Measurements from ENCODE around the gene F11.
"Not testable (repeated sequence)": the region's sequence is repeated elsewhere in the genome, so short reads cannot be mapped to it uniquely, and the experiment has no call there.

Gene F11

DNA sequence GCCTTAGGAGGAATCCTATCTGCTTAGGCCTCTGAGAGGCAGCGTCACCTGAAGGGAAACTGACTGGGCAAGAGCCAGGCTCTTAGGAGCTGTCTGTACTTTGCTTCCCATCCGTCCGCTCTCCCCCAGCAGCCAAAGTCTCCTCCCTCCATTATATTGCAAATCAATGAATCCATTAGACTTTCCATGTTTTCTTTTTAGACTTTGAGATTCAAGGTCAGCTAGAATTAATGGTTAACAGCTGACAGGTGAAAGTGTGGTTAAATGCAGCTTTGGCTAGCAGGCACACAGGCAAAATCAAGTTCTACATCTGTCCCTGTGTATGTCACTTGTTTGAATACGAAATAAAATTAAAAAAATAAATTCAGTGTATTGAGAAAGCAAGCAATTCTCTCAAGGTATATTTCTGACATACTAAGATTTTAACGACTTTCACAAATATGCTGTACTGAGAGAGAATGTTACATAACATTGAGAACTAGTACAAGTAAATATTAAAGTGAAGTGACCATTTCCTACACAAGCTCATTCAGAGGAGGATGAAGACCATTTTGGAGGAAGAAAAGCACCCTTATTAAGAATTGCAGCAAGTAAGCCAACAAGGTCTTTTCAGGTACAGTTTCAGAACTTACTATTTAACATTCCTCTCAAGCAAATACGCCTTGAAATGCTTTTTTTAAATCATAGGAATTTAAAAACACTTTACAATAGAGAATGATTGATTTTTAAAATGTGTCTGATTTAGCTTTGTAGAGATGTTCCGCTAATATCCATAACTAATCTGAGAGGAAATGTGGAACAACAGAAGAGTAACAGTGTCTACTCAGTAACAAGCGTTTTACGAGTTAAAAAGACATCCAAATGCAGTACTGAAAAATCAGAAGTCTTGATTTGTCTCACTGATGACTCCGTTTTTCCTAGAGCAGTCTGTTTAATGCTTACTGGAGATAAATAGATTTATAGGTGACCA is at the start of gene F11:
TSS of gene F11 (plus strand) at position 507 of the 970 bp plus-strand sequence. CDS start 948 bp downstream, outside the sequence.
- no peak for DNase-seq (ENCODE audit: low spot score)

DNA sequence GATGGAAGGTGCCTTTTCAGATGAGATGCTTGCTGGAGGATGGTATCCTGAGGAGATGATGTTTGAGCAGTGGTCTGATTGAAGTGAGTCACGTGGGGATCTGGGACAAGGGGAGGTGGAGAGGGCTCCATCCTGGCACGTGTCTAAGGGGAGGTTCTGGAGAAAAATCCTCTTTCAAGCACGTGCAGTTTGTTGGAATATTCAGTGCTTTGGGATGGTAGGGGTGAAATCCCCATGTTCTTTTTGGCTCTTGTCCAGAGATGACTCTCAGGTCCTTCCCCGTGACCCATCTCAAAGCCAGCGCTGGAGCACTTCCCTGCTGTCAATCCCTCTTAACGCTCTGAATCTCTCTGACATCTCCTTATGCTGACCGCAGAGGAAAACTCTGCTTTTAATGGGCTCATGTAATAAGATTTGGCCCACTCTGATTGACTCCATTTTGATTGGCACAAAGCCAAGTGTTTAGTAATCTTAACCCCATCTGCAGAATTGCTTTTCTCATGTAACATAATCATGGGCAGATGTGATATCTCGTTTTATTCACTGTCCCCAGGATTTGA is 49.4 kb upstream of the F11 start:
- no peak for DNase-seq (ENCODE audit: low spot score)

DNA sequence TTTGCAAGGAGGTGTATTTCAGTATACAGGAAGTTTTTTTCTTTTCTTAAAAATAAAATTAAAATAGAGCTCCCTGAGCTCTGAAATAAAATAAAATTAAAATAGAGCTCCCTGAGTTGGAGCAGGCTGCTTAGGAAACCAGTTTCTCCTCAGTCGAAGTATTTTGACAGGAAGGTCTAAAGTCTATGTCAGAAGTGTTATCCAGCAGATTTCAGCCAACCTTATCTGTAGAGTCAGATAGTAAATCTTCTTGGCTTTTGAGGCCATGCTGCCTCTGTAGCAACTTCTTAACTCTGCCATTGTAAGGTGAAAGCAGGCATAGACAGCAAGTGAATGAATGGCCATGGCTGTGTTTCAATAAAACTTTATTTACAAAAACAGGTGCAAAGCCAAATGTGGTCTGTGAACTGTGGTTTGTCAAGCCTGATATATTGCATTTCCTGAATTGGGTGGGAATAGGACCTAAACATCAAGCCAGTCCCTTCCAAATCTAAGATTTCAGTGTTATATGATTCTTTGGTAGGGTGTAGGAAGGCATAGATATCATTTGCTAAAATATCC is 48.2 kb upstream of the F11 start:
- no peak for DNase-seq (ENCODE audit: low spot score)

DNA sequence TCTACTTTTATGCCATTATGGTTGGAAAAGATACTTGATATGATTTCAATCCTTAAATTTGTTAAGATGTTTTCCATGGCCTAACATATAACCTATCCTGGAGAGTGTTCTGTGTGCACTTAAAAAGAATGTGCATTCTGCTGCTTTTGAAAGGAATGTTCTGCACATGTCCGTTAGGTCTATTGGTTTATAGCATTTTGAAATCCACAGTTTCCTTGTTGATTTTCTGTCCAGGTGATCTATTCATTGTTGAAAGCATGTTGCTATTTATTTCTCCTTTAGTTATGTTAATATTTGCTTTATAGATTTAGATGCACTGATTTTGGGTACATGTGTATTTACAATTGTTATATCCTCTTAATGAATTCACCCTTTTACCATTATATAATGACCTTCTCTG is 44.4 kb upstream of the F11 start:
- DNase-seq (ENCODE audit: low spot score): no peak

DNA sequence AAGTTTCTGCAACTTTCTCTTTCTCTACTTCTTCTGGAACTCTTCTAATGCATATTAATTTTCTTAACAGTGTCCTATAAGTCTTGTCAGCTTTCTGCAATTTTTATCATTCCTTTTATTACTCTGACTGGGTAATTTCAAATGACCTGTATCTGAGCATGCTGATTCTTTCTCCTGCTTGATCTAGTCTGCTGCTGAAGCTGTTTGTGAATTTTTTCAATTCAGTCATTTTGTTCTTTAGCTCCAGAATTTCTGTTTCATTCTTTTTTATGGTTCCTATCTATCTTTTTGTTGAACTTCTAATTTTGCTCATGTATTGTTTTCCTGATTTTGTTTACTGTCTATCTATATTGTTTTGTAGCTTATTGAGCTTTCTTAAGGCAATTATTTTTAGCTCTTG is 40.1 kb upstream of the F11 start:
- no peak for DNase-seq (ENCODE audit: low spot score)

DNA sequence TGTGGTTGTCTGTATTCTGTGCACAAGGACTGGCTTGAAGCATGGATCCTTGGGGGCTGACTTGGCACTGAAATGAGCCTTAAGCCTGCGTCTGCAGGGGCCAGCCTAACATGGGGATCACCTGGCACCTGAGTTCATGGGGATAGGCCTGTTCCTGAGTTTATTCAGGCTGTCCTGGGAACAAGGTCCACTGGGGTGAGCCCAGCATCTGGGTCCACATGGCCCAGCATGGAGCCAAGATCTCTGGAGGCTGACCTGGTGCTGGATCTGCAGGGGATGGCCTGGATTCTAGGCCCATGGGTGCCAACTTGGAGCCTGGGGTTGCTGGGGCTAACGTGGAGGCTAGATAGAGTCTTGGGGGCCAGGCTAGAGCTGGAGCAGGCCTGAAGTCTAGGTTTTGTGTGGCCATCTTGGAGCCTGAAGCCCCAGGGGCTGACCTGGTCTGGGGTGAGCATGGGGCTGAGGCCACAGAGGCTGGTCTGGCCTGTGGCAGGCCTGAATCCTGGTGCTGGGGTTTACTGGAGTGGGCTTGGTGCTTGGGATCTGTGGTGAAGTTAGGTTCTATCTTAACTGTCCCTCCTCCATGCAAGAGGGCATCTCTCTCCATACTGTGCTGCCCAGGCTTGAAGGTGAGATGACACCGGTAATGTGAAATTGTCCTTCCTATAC is 39.3 kb upstream of the F11 start:
- no peak for DNase-seq (ENCODE audit: low spot score)

DNA sequence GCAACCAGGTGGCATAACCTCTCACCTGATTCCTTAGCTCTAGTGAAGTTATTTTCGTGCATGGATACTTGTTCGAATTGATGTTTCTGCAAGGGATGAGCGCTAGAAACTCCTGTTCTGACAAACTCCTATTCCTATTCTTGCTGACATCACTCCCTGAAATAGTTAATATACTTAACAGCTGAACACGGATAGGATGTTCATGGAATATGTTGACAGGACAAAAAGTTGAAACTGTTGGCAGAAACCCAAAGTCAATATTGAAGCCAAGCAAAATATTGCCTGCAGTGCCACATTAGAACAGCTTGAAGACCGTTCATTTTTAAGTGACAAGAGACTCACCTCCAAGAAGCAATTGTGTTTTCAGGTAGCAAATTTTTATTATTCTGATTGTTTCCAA is 38.8 kb upstream of the F11 start, which contains the start of gene KLKB1:
TSS of gene KLKB1 (plus strand) at position 287 of the 400 bp plus-strand sequence. CDS start 689 bp downstream, outside the sequence.
- no peak for DNase-seq (ENCODE audit: low spot score)

DNA sequence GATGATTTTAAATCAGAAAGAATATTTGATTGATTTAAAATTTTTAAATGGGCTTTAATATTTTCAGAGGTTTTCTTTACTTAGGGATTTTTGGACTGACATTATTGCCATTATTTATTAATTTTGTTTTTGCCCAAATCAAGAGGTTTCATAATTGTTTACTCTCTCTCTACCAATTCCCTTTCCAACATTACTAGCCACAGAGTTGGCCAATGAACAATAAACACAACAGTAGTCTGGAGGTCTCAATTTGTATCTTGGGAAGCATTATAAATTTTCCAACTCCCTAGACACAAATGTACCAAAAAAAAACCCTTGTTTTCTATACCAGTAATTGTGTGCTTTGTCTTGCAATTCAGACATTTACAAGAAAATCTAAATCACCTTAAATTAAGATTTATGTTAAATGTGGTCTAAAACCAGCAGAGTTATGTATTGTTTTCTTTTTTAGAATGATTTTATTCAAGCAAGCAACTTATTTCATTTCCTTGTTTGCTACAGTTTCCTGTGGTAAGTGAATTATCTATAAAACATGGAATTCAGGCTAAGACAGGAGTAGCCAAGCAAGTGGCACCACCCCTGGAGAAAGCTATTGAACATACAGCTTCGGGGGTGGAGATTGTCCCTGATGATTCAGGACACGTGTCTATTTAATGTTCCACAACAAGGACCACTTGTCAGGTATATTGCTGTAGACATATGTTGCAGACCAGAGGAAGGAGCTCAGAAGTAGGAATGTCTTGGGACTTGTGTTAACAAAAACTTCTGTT is 38.1 kb upstream of the F11 start:
- no peak for DNase-seq (ENCODE audit: low spot score)

DNA sequence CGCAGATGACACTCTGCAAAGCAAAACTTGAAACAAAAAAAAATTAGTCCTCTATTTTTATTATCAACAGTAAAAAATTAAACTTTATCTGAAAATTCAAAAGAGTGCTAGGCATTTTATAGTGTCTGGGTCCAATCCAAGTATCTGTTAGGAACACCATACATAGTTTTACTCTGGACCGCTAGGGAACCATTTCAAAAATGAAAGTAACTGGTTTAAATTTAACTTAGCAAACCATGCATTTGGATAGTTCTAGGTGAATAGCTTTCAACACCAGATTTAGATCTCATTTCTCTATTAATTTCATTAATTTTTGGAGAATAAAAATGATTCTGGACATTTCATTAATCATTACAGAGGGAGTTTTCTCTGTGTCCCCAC is 37.5 kb upstream of the F11 start:
- no peak for DNase-seq (ENCODE audit: low spot score)

DNA sequence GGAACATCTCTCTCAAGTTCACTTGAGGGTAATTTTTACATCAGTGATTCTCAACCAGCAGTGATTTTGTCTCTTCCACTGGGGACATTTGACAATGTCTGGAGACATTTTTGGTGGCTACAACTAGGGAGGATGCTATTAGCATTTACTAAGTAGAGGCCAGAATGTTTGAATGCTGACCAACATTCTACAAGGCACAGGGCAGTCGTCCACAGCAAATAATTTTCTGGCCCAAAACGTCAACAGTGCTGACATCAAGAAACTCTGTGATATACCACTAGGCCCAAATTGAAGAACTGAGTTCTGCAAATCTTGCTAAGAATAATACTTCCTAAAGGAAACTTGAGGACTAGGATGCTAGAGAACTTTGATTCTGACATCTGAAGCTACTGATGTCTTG is 31.6 kb upstream of the F11 start:
- DNase-seq (ENCODE audit: low spot score): no peak

DNA sequence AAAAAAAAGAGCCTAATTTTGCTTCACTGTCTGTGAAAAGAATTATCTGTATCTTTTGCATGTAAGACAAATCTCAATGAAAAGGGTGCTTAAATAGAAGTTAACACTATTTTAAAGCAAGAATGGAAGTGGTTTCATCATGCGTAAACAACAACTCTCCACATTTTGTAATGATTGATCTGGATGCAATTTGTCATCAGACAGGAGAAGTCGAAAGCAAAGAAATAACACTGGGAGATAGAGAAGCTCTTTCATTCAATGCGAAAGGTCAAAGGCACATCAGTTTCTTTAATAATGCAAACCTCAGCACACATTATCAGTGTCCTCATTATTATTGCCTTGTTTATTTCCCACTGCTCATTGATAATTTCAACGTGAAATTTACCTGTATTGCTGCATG is 29.9 kb upstream of the F11 start:
- no peak for DNase-seq (ENCODE audit: low spot score)

DNA sequence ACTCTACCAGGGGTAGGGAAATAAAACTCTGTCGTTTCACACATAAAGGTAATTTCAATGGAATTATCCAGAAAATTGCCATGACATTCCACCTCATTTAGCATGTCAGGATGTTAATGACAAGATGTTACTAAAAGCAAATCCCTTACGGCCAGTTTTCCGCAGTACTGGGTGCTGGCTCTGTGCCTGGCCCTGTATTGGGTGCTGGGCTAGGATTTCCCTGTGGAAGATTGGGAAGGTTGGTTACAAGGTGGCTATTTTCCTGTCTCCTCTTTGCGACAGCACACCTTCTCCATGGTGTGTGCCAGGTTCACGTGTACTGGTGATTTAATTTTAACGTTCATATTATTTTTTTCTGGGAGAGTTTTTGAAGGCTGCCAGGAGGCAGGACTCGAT is 25.5 kb upstream of the F11 start:
- DNase-seq (ENCODE audit: low spot score): no peak

DNA sequence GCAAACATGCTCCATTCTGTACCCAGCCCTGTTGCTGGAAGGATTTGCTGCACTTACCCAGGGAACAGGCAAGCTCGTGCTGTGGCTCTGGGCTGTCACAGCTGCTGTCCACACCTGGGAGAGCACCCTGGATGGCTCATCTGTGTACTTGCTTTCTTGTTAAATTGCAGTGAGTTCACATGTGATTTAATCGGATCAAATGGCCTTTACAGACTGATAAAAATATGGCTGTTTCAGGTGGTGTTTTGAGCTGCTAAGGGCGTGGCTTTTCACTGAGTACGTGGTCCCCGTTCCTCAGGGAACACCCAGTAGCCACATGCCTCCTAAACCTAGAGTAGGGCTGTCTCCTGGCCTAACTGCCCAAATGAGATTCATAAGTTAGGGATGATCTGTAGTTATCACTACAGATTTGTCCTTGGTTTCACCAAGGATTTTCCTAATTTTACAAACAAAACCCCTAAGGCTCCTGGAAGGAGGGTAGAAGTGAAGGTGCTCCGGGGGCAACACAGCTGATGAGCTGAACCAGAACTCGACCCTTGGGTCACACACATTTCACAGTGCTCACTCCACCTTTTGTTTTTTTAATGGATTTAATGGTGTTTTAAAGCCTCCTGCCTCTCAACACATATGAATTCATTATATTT is 25.0 kb upstream of the F11 start:
- no peak for DNase-seq (ENCODE audit: low spot score)

DNA sequence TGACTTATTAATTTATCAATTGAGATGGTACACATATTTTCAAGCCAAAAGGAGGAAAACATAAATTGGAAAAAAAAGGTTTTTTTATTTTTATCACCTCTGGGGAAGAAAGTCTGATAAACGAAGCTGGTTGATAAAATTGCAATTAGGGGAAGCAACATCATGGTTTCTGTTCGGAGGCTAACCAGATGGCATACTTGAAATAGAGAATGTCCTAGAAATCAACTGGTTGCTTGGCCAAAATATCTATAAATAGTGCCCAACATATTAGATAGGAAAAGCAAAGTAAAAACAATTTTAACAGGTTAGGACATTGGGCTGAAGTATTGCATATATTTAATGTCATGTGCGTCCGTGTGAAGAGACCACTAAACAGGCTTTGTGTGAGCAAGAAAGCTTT is 24.4 kb upstream of the F11 start:
- no peak for DNase-seq (ENCODE audit: low spot score)

DNA sequence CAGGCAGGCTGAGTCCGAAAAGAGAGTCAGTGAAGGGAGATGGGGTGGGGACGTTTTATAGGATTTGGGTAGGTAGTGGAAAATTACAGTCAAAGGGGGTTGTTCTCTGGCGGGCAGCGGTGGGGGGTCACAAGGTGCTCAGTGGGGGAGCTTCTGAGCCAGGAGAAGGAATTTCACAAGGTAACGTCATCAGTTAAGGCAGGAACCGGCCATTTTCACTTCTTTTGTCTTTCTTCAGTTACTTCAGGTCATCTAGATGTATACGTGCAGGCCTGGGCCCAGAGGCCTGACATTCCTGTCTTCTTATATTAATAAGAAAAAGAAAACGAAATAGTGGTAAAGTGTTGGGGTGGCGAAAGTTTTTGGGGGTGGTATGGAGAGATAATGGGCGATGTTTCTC is 24.0 kb upstream of the F11 start:
- not testable (repeated sequence) for DNase-seq (ENCODE audit: low spot score)

DNA sequence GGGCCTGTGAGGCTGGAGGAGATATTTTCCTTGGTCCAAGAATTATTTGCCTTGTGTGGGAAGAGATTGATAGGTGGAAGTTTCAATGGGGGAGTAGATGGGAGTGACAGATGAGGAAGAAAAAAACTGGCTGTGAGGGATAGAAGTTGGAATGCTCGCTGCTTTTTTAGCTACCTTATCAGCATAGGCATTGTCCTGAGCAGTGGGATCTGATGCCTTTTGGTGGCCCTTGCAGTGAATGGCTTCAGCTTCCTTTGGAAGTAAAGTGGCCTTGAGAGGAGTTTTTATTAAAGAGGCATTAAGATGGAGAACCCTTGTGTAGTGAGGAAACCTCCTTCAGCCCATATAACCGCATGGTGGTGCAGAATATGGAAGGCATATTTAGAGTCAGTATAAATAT is 22.7 kb upstream of the F11 start:
- DNase-seq (ENCODE audit: low spot score): no peak

DNA sequence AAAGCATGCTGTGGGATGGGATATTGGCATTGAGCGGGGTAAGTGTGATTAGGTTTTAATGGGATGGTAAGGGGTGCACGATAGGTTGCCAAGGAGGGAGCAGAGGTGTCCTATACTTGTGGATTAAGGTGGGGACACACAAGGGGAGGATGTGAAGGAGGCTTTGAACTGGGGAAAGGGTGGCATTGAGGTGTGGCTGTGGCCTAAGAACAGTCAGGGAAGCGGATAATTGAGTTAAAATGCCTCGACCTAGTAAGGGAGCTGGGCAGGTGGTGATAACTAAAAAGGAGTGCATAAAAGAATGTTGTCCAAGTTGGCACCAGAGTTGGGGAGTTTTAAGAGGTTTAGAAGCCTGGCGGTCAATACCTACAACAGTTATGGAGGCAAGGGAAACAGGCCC is 21.2 kb upstream of the F11 start:
- no peak for DNase-seq (ENCODE audit: low spot score)

DNA sequence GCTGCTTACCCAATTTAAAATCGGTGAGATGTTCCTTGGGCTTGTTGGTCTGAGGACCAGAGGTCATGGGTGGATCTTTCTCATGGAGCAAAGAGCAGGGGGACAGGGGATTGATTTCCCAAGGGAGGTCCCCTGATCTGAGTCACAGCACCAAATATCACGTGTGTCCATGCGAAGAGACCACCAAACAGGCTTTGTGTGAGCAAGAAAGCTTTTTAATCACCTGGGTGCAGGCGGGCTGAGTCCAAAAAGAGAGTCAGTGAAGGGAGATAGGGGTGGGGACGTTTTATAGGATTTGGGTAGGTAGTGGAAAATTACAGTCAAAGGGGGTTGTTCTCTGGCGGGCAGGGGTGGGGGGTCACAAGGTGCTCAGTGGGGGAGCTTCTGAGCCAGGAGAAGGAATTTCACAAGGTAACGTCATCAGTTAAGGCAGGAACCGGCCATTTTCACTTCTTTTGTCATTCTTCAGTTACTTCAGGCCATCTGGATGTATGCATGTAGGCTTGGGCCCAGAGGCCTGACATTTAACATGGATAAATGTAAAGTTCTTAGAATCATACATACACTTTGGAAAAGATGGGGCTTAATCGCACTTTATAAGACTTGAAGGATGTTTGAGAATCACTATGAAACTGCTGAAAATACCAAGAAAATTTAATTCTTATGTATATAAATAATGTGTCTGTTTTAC is 18.8 kb upstream of the F11 start:
- not testable (repeated sequence) for DNase-seq (ENCODE audit: low spot score)

DNA sequence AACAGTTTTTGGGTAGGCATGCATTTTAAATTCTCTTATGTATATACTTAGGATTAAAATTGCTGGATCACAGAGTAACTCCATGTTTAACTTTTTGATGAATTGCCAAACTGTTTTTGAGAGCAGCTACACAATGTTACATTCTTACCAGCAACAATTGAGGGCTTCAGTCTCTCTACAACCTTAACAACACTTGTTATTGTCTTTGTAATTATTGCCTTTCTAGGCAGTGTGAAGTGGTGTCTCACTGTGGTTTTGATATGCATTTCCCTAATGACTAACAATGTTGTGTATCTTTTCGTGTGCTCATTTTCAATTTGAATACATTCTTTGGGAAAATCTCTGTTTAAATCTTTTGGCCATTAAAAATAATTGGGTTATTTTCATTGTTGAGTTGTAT is 17.3 kb upstream of the F11 start:
- no peak for DNase-seq (ENCODE audit: low spot score)
